Naive B cell (primary cell): ENCODE measurements around the gene CARMIL1. TPM values are rescaled to one million over a fixed set of nuclear protein-coding genes. Genes with fewer than 3 reads are reported as not detected.
A peak's percentile ranks its signal among the peaks of the same experiment; 100 is the strongest.

Source experiments
- ATAC-seq, 2 donors: fragments of 150-1000 bp; cut with Tn5 transposase; 2 replicates each; pipeline ENCODE4 v1.10.0; 2021; ENCODE audit warnings: low read depth in 2 of 2, mild to moderate bottlenecking in 2 of 2, moderate library complexity in 2 of 2
- DNase-seq: peaks from one replicate; pipeline ENCODE4 v3.0.0; 2022
- H3K27ac Mint-ChIP-seq, 6 donors: one replicate each; pipeline ENCODE4 v1.8.0; 2020 to 2022; ENCODE audit warnings: mild to moderate bottlenecking in 6 of 6, mixed read lengths in 6 of 6, moderate library complexity in 5 of 6, inconsistent platforms in 2 of 6
- H3K27me3 Mint-ChIP-seq, 3 donors: one replicate each; pipeline ENCODE4 v1.8.0; 2021 to 2022; ENCODE audit warnings: mixed read lengths in 3 of 3, mild to moderate bottlenecking in 1 of 3
- H3K36me3 Mint-ChIP-seq, 2 donors: one replicate each; pipeline ENCODE4 v1.8.0; 2020 to 2022; ENCODE audit warnings: mixed read lengths in 2 of 2, inconsistent platforms in 1 of 2, mild to moderate bottlenecking in 1 of 2
- H3K4me1 Mint-ChIP-seq, 3 donors: one replicate each; pipeline ENCODE4 v1.8.0; 2020 to 2022; ENCODE audit warnings: mixed read lengths in 3 of 3, inconsistent platforms in 1 of 3, mild to moderate bottlenecking in 1 of 3, moderate library complexity in 1 of 3
- H3K4me3 Mint-ChIP-seq, 8 donors: one replicate each; pipeline ENCODE4 v1.8.0; 2020 to 2022; ENCODE audit warnings: mild to moderate bottlenecking in 8 of 8, mixed read lengths in 8 of 8, moderate library complexity in 8 of 8, inconsistent platforms in 2 of 8
- H3K9me3 Mint-ChIP-seq, 7 donors: one replicate each; pipeline ENCODE4 v1.8.0; 2020 to 2022; ENCODE audit warnings: mixed read lengths in 7 of 7, mild to moderate bottlenecking in 5 of 7, inconsistent platforms in 2 of 7, moderate library complexity in 1 of 7
- polyA plus RNA-seq, 6 donors: library from polyadenylated mRNA; unstranded; fragments of 300-500 nt; fragmentation: Illumina TruSeq; gene quantifications; one replicate each; pipeline ENCODE4 v1.2.3, GENCODE V29; 2021; ENCODE audit warnings: low read depth in 6 of 6

Gene CARMIL1
- polyA plus RNA-seq, 6 donors from 2014 or later: 0.39 to 7.3 (median 6.3) TPM; not detected in 1

- no peak for ATAC-seq
- peak overlapping the region in 1 of 8 donors; percentile 14 for H3K4me3 Mint-ChIP-seq
- no peaks in the 10 kb centered on the region for H3K36me3 Mint-ChIP-seq
- DNase-seq: no peak
- peak overlapping the region in 2 of 6 donors; percentile 43 to 66 for H3K27ac Mint-ChIP-seq
- H3K4me1 Mint-ChIP-seq: peaks cover 7 to 15% (median 11%) of the 10 kb centered on the region in 3 donors
- H3K27me3 Mint-ChIP-seq: no peaks in the 10 kb centered on the region
- no peaks in the 10 kb centered on the region for H3K9me3 Mint-ChIP-seq
Observed at GRCh38 chr6:25548451-25548850, 269.3 kb downstream of the CARMIL1 start.

DNA sequence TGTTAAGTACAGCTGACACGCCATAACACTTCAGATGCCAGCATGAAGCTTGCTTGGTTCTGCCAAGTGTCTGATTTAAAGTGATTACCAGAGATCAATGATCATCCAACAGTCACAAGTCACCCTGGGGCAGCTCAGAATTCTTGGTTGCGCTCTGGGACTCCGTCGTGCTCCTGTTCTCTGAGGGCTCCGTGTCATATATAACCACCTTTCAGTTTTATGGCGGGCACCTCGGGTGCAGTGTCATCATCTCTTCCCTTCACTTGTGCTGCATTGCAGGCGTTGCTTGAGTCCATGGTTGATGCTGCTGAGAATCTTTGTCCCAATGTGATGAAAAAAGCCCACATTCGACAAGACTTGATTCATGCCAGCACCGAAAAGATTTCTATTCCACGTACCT is 271.5 kb downstream of the CARMIL1 start:
- no peak overlapping the region for H3K27ac Mint-ChIP-seq
- peaks cover 7 to 15% (median 11%) of the 10 kb centered on the region in 3 donors for H3K4me1 Mint-ChIP-seq
- ATAC-seq: no peak
- H3K27me3 Mint-ChIP-seq: no peaks in the 10 kb centered on the region
- no peak for DNase-seq
- H3K4me3 Mint-ChIP-seq: no peak overlapping the region
- no peaks in the 10 kb centered on the region for H3K9me3 Mint-ChIP-seq
- no peaks in the 10 kb centered on the region for H3K36me3 Mint-ChIP-seq

DNA sequence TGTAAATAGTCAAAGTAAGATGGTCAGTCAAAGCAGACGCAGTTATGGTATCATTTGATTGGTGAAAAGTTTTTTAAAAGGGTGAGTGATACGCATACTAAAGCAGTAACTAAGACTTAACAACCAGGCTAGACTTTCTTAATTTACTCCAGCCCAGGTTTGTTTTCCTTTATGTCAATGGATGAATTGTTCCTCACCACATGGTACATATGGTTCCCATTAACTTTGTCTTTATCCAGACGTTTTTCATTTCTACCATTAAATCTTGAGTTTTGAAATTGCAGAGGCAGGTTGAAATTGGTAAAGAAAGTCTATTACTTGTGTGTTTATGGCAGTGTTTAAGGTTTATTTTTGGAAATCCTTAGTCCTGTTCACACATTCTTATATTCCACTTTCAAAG is 274.3 kb downstream of the CARMIL1 start:
- Mint-ChIP-seq H3K36me3 (no peaks in the 10 kb centered on the region), H3K27ac (no peak overlapping the region), H3K4me1 (peaks cover 10 to 19% (median 11%) of the 10 kb centered on the region in 3 donors), H3K9me3 (no peaks in the 10 kb centered on the region), H3K4me3 (no peak overlapping the region), H3K27me3 (no peaks in the 10 kb centered on the region)
- DNase-seq (no peak), ATAC-seq (no peak)

GRCh38 chr6:25555188-25555587 is 276.0 kb downstream of the CARMIL1 start:
- no peaks in the 10 kb centered on the region for H3K27me3 Mint-ChIP-seq
- no peak overlapping the region for H3K4me3 Mint-ChIP-seq
- no peak overlapping the region for H3K27ac Mint-ChIP-seq
- DNase-seq (no peak), ATAC-seq (no peak)
- H3K4me1 Mint-ChIP-seq: peaks cover 10 to 19% (median 11%) of the 10 kb centered on the region in 3 donors
- H3K36me3 Mint-ChIP-seq: no peaks in the 10 kb centered on the region
- H3K9me3 Mint-ChIP-seq: no peaks in the 10 kb centered on the region

GRCh38 chr6:25556516-25556915 is 277.3 kb downstream of the CARMIL1 start:
- H3K36me3 Mint-ChIP-seq: no peaks in the 10 kb centered on the region
- ATAC-seq (peak in 1 of 2 donors; percentile 52), DNase-seq (peak; percentile 51)
- H3K9me3 Mint-ChIP-seq: no peaks in the 10 kb centered on the region
- H3K27me3 Mint-ChIP-seq: no peaks in the 10 kb centered on the region
- H3K4me1 Mint-ChIP-seq: peaks cover 10 to 19% (median 11%) of the 10 kb centered on the region in 3 donors
- H3K27ac Mint-ChIP-seq: peak overlapping the region in 1 of 6 donors; percentile 31
- H3K4me3 Mint-ChIP-seq: no peak overlapping the region

DNA sequence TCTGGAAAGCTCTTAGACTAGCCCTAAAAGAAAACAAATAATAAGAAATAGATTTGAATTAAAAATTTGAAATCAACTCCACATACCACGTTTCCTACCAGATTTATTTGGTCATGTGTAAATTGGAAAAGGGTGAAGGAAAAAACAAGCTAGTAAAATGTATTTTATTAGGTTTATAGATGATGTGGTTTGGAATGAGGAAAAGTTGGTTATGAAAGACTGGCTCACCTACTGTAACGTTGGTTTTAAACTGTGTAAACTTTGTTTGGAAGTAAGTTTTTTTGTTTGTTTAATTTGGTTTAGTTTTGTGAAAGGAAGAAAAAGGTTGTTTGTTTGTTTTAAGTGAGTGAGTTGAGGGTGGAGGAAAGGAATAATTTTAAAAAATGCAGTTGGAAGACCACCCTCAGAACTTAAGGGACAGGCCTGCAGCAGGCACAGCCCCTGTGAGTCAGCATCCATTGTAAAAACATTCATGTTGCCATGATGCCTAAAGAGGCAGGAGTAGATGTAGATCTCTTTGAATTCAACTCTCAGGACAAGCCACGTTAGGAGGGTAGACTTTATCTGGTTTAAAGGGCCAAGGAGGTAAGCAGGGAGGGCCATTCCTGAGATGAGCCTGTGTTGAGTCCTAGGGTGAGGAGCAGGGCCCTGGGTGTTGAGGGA is 279.1 kb downstream of the CARMIL1 start:
- H3K27ac Mint-ChIP-seq: no peak overlapping the region
- H3K27me3 Mint-ChIP-seq: no peaks in the 10 kb centered on the region
- H3K4me3 Mint-ChIP-seq: no peak overlapping the region
- H3K4me1 Mint-ChIP-seq: peaks cover 0 to 5% (median 4%) of the 10 kb centered on the region in 3 donors
- DNase-seq (no peak), ATAC-seq (no peak)
- H3K9me3 Mint-ChIP-seq: no peaks in the 10 kb centered on the region
- no peaks in the 10 kb centered on the region for H3K36me3 Mint-ChIP-seq

GRCh38 chr6:25560865-25561264 is 281.7 kb downstream of the CARMIL1 start:
- H3K4me3 Mint-ChIP-seq: no peak overlapping the region
- no peaks in the 10 kb centered on the region for H3K36me3 Mint-ChIP-seq
- peaks cover 0 to 5% (median 4%) of the 10 kb centered on the region in 3 donors for H3K4me1 Mint-ChIP-seq
- H3K9me3 Mint-ChIP-seq: no peaks in the 10 kb centered on the region
- no peak overlapping the region for H3K27ac Mint-ChIP-seq
- ATAC-seq (no peak), DNase-seq (no peak)
- H3K27me3 Mint-ChIP-seq: no peaks in the 10 kb centered on the region

GRCh38 chr6:25564943-25565342 is 285.8 kb downstream of the CARMIL1 start:
- Mint-ChIP-seq H3K4me3 (no peak overlapping the region), H3K9me3 (no peaks in the 10 kb centered on the region), H3K27me3 (no peaks in the 10 kb centered on the region), H3K27ac (peak overlapping the region in 1 of 6 donors; percentile 73), H3K4me1 (no peaks in the 10 kb centered on the region), H3K36me3 (no peaks in the 10 kb centered on the region)
- DNase-seq: no peak
- ATAC-seq: no peak

GRCh38 chr6:25570578-25570977 is 291.4 kb downstream of the CARMIL1 start:
- no peak for ATAC-seq
- no peak overlapping the region for H3K4me3 Mint-ChIP-seq
- no peaks in the 10 kb centered on the region for H3K9me3 Mint-ChIP-seq
- no peak overlapping the region for H3K27ac Mint-ChIP-seq
- no peaks in the 10 kb centered on the region for H3K36me3 Mint-ChIP-seq
- H3K4me1 Mint-ChIP-seq: no peaks in the 10 kb centered on the region
- DNase-seq: no peak
- no peaks in the 10 kb centered on the region for H3K27me3 Mint-ChIP-seq

DNA sequence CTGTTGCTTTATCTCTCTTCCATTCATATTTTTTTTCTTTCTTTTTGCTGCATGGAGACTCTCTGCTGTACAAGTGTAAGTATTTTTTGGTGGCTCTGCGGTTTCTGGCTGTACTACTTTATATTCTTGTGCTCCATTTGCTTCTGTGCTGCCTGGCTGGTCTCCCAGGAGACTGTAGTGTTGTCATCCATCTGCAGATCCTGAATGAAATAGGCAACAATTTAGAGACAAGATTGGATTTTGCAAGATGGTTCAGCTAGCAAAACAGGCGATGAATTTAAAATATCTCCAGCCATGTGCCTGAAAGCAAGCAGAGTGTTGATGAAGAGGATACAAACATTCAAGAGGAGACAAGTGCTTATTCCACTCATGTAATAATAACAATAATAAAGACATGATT is 297.7 kb downstream of the CARMIL1 start:
- no peak overlapping the region for H3K4me3 Mint-ChIP-seq
- peaks cover 0 to under 1% of the 10 kb centered on the region in 2 donors for H3K36me3 Mint-ChIP-seq
- ATAC-seq (no peak), DNase-seq (no peak)
- H3K27me3 Mint-ChIP-seq: no peaks in the 10 kb centered on the region
- peak overlapping the region in 1 of 6 donors; percentile 84 for H3K27ac Mint-ChIP-seq
- H3K4me1 Mint-ChIP-seq: peaks cover 3 to 7% (median 5%) of the 10 kb centered on the region in 3 donors
- no peaks in the 10 kb centered on the region for H3K9me3 Mint-ChIP-seq

- Mint-ChIP-seq H3K36me3 (peaks cover 0 to 10% of the 10 kb centered on the region in 2 donors), H3K27me3 (no peaks in the 10 kb centered on the region), H3K4me3 (no peak overlapping the region), H3K4me1 (peaks cover 3 to 7% (median 5%) of the 10 kb centered on the region in 3 donors), H3K9me3 (no peaks in the 10 kb centered on the region), H3K27ac (no peak overlapping the region)
- no peak for ATAC-seq
- DNase-seq: no peak
Observed at GRCh38 chr6:25578538-25578937, 299.4 kb downstream of the CARMIL1 start.

GRCh38 chr6:25579391-25579883 is 300.3 kb downstream of the CARMIL1 start:
- peaks cover 0 to 10% of the 10 kb centered on the region in 2 donors for H3K36me3 Mint-ChIP-seq
- no peak overlapping the region for H3K27ac Mint-ChIP-seq
- ATAC-seq (no peak), DNase-seq (no peak)
- H3K4me1 Mint-ChIP-seq: peaks cover 3 to 7% (median 5%) of the 10 kb centered on the region in 3 donors
- no peak overlapping the region for H3K4me3 Mint-ChIP-seq
- H3K27me3 Mint-ChIP-seq: no peaks in the 10 kb centered on the region
- no peaks in the 10 kb centered on the region for H3K9me3 Mint-ChIP-seq

DNA sequence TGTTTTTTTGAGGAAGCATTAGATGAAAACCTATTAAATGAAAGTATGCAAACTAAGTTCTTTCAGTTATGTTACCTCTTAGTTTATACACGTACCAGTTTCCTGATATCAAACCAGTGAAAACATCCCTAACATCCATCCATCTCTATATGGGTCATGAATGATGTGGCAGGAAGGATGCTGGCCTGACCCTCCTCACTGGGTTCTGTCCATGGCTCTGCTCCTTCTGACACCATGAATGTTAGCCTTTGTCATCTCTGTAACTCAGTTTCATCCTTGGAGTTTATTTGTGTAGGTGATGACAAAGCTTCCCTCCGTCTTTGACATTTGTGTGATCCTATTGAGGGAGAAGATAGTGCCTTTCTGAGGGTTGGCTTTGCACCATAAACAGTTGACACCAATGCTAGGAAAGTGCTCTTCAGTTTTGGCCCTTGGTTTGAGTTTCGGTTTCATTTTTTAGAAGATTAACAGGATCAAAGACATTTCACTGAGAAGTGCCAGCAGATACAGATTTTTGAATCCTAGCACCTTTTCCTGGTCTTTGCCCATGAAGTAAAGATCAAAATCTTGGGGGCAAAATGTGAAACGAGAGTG is 300.8 kb downstream of the CARMIL1 start:
- Mint-ChIP-seq H3K27me3 (no peaks in the 10 kb centered on the region), H3K4me1 (peaks cover 3 to 7% (median 5%) of the 10 kb centered on the region in 3 donors), H3K36me3 (peaks cover 0 to 10% of the 10 kb centered on the region in 2 donors), H3K27ac (peak overlapping the region in 1 of 6 donors; percentile 50), H3K9me3 (no peaks in the 10 kb centered on the region), H3K4me3 (no peak overlapping the region)
- no peak for ATAC-seq
- DNase-seq: no peak

DNA sequence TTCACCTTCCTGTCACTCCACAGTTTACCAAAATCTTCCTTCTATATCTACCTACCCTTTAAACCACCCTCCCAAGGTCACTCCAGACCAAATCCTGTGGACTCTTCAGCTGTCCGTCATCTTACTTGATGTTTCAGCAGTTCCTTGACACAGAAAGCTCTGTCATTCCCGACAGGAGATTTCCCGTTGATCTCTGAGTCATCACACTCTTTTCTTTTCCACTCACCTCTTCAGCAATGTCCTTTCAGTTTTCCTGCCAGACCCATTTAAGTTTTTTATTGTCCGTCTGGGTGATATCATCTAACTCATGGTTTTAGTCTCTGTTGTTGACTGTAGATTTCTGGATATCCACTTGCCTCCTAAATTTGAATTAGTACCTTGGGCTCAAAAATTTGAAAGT is 302.9 kb downstream of the CARMIL1 start:
- ATAC-seq (no peak), DNase-seq (no peak)
- no peaks in the 10 kb centered on the region for H3K27me3 Mint-ChIP-seq
- H3K4me1 Mint-ChIP-seq: peaks cover 3 to 7% (median 5%) of the 10 kb centered on the region in 3 donors
- no peak overlapping the region for H3K4me3 Mint-ChIP-seq
- peaks cover 0 to 10% of the 10 kb centered on the region in 2 donors for H3K36me3 Mint-ChIP-seq
- peak overlapping the region in 1 of 6 donors; percentile 0 for H3K27ac Mint-ChIP-seq
- no peaks in the 10 kb centered on the region for H3K9me3 Mint-ChIP-seq
